Glomerular visceral epithelial cell (primary cell): Measurements from ENCODE around the gene TBX1.

Source experiments
- DNase-seq: peaks from one replicate; pipeline ENCODE4 v3.0.0-alpha.2; 2016; ENCODE audit errors: extremely low spot score

Gene TBX1

GRCh38 chr22:19815093-19815822, 54.7 kb downstream of the TBX1 start:
- no peak for DNase-seq

GRCh38 chr22:19815823-19816290, 55.3 kb downstream of the TBX1 start:
- DNase-seq, result no peak

- no peak for DNase-seq
Measured at GRCh38 chr22:19816372-19817119, 56.0 kb downstream of the TBX1 start.
